Gastrocnemius medialis (tissue), 4 donors: ENCODE measurements around the gene PMEPA1. TPM values are rescaled to one million over a fixed set of nuclear protein-coding genes. Genes with fewer than 3 reads are reported as not detected.
"Not testable (repeated sequence)": the region's sequence is repeated elsewhere in the genome, so short reads cannot be mapped to it uniquely, and the experiment has no call there.

Experiments used
- ATAC-seq, 2 donors: fragments of 150-250 bp; one replicate each; pipeline ENCODE4 v1.9.1; 2016
- DNase-seq, 2 donors: peaks; one replicate each; pipeline ENCODE4 v3.0.0-alpha.2; 2019
- H3K27ac ChIP-seq, 4 donors: fragments of 200-600 bp; sonication (generic); 1 replicate in 1 of 4; 2 replicates in 3 of 4; pipeline ENCODE4 v1.5.1; 2016 to 2018; ENCODE audit warnings: mild to moderate bottlenecking in 2 of 4, moderate library complexity in 1 of 4
- H3K27me3 ChIP-seq, 3 donors: fragments of 200-600 bp; sonication (generic) in 2 of 3; 1 replicate in 1 of 3; 2 replicates in 2 of 3; pipeline versions ENCODE4 v1.5.1 to v1.6.0; 2016 to 2019; ENCODE audit warnings: mild to moderate bottlenecking in 1 of 3, moderate library complexity in 1 of 3
- H3K36me3 ChIP-seq, 2 donors: fragments of 200-600 bp; sonication (generic) in 1 of 2; one replicate each; pipeline ENCODE4 v1.5.1; 2017 to 2018
- H3K4me1 ChIP-seq, 2 donors: fragments of 200-600 bp; sonication (generic) in 1 of 2; one replicate each; pipeline ENCODE4 v1.5.1; 2016 to 2017; ENCODE audit warnings: mild to moderate bottlenecking in 2 of 2
- H3K4me3 ChIP-seq, 4 donors: fragments of 200-600 bp; sonication (generic) in 3 of 4; 1 replicate in 1 of 4; 2 replicates in 3 of 4; pipeline ENCODE4 v1.5.1; 2016 to 2019; ENCODE audit warnings: mild to moderate bottlenecking in 2 of 4
- H3K9me3 ChIP-seq, 3 donors: fragments of 200-600 bp; sonication (generic) in 2 of 3; 1 replicate in 1 of 3; 2 replicates in 2 of 3; pipeline ENCODE4 v1.5.1; 2016 to 2019
- CTCF ChIP-seq, 5 experiments: fragments of 450-650 bp in 3 of 5; fragments of 200-600 bp in 2 of 5; sonication (generic) in 2 of 5; IDR thresholded peaks in 4 of 5; conservative IDR thresholded peaks in 1 of 5; 1 replicate in 4 of 5; 2 replicates in 1 of 5; pipeline ENCODE4 v1.5.1; 2016 to 2019; ENCODE audit warnings: antibody characterized with exemption in 5 of 5, mild to moderate bottlenecking in 3 of 5, moderate library complexity in 3 of 5
- POLR2A ChIP-seq, 2 donors: fragments of 450-650 bp; IDR thresholded peaks; one replicate each; pipeline ENCODE4 v1.6.1; 2017; ENCODE audit warnings: antibody characterized with exemption in 2 of 2, mild to moderate bottlenecking in 2 of 2, moderate library complexity in 2 of 2
- in situ Hi-C, 4 donors: fragments of 200-750 bp; cut with MboI; loops; one replicate each; pipeline versions ENCODE4 v1.15.0 to v1.8.0; 2017; ENCODE audit warnings: low sequenced_read_pairs in 4 of 4
- intact Hi-C: fragments of 100-400 bp; cut with DNase I; formaldehyde crosslinking; loops from one replicate; pipeline ENCODE4 v1.15.1; 2023; ENCODE audit warnings: low total_unique reads
- total RNA-seq, 4 donors: library from RNA; depleted of rRNA; stranded (reverse); fragments of >200 nt; gene quantifications; one replicate each; pipeline versions ENCODE4 v1.1.0 to v1.2.3, GENCODE V29; 2016

PMEPA1 gene
- total RNA-seq, 4 donors from 2014 or later = 1.5 to 8.1 (median 5.8) TPM

DNA sequence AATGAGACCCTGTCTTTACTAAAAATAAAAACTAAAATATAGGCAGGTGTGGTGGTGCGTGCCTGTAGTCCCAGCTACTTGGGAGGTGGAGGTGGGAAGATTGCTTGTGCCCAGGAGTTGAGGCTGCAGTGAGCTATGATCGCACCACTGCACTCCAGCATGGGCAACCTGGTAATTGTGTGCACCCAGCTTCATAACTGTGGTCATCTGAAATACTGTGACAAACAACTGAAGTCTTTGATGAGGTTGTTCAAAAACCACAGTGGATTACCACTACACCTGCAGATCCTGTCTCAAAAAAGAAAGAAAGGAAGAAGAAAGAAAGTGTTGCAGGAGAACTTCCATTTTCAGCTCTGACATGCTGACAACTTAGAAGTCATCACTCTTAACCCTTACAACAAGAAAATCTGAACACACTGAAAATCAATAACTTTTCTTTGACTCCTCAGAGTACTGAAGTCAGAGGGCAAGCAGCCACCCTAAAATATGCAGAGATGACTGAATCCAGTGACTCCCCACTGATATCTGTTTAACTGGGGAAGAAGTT is 75.8 kb downstream of the PMEPA1 start:
- Histone ChIP-seq H3K4me1 (no peaks in the 10 kb centered on the region), H3K4me3 (no peak overlapping the region), H3K9me3 (no peaks in the 10 kb centered on the region), H3K27me3 (peaks cover 0 to 3% (median 0%) of the 10 kb centered on the region in 3 donors), H3K36me3 (no peaks in the 10 kb centered on the region), H3K27ac (no peak overlapping the region)
- DNase-seq (no peak), ATAC-seq (no peak)
- in situ Hi-C loops (no loop called here), intact Hi-C loops (no loop called here)
- TF ChIP-seq CTCF (IDR thresholded peaks at IDR 0.05 in 4 of 5, conservative IDR thresholded peaks at IDR 0.05 in 1 of 5) = no peak

DNA sequence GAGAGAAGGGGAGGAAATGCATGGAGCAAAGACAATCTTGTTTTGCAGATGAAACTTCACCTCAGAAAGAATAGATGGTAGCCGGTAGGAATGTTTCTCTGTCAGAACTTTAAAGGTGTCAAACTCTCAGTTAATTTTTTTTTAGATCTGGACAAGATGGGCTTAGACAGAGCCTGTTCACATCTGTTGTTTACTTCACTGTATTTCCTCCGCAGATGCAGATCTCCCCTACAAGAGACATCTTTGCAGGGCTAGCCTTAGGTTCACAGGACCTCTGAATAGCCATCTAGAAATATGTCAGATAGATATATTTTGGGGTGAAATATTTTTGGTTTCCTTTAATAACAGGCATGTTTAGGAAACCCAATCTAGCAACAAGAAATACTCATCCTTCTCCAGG is 77.5 kb downstream of the PMEPA1 start:
- Histone ChIP-seq H3K4me3 (no peak overlapping the region), H3K27ac (no peak overlapping the region), H3K4me1 (peaks cover 0 to 4% of the 10 kb centered on the region in 2 donors), H3K36me3 (no peaks in the 10 kb centered on the region), H3K27me3 (peaks cover 0 to 3% (median 0%) of the 10 kb centered on the region in 3 donors), H3K9me3 (no peaks in the 10 kb centered on the region)
- DNase-seq (no peak), ATAC-seq (no peak)
- TF ChIP-seq POLR2A (IDR thresholded peaks at IDR 0.05) (no peak), CTCF (IDR thresholded peaks at IDR 0.05 in 4 of 5, conservative IDR thresholded peaks at IDR 0.05 in 1 of 5) (no peak)
- in situ Hi-C loops = no loop called here
- intact Hi-C loops = no loop called here

GRCh38 chr20:57630061-57630460 is 79.8 kb downstream of the PMEPA1 start:
- H3K27me3 ChIP-seq = peaks cover 0 to 6% (median 0%) of the 10 kb centered on the region in 3 donors
- DNase-seq (no peak), ATAC-seq (no peak)
- intact Hi-C loops = no loop called here
- TF ChIP-seq CTCF (IDR thresholded peaks at IDR 0.05 in 4 of 5, conservative IDR thresholded peaks at IDR 0.05 in 1 of 5) = no peak
- no peak for TF ChIP-seq POLR2A (IDR thresholded peaks at IDR 0.05)
- H3K9me3 ChIP-seq = no peaks in the 10 kb centered on the region
- H3K27ac ChIP-seq = no peak overlapping the region
- H3K4me1 ChIP-seq = peaks cover 0 to 4% of the 10 kb centered on the region in 2 donors
- no peak overlapping the region for H3K4me3 ChIP-seq
- H3K36me3 ChIP-seq = no peaks in the 10 kb centered on the region
- in situ Hi-C loops = no loop called here

GRCh38 chr20:57629491-57629901 is 80.3 kb downstream of the PMEPA1 start:
- intact Hi-C loops, in situ Hi-C loops, H3K4me3 ChIP-seq: not testable (repeated sequence)

GRCh38 chr20:57628962-57629308 is 80.9 kb downstream of the PMEPA1 start:
- intact Hi-C loops, ATAC-seq, H3K9me3 ChIP-seq, H3K27me3 ChIP-seq, DNase-seq, H3K4me1 ChIP-seq, H3K36me3 ChIP-seq, in situ Hi-C loops: not testable (repeated sequence)
- Histone ChIP-seq H3K27ac (peak overlapping the region; percentile 4 to 77 (median 64)), H3K4me3 (peak overlapping the region in 1 of 4 donors; percentile 4)

More at GRCh38 chr20:57629491-57629901, 80.3 kb downstream of the PMEPA1 start:
- H3K9me3 ChIP-seq, DNase-seq, ATAC-seq, H3K27me3 ChIP-seq, H3K36me3 ChIP-seq, H3K4me1 ChIP-seq: not testable (repeated sequence)
- H3K27ac ChIP-seq = peak overlapping the region in 2 of 4 donors; percentile 58 to 71
